DMS153 treated with DMSO at 0.1 percent for 48 hours (cell line): ENCODE measurements around the gene MAP7D1.
A peak's percentile ranks its signal among the peaks of the same experiment; 100 is the strongest.
"Not testable (repeated sequence)": the region's sequence is repeated elsewhere in the genome, so short reads cannot be mapped to it uniquely, and the experiment has no call there.

Experiments used
- DNase-seq: peaks from one replicate; lab custom pipeline; 2025; ENCODE audit not compliant: unreplicated experiment; lab: John Stamatoyannopoulos, UW

Gene MAP7D1

DNA sequence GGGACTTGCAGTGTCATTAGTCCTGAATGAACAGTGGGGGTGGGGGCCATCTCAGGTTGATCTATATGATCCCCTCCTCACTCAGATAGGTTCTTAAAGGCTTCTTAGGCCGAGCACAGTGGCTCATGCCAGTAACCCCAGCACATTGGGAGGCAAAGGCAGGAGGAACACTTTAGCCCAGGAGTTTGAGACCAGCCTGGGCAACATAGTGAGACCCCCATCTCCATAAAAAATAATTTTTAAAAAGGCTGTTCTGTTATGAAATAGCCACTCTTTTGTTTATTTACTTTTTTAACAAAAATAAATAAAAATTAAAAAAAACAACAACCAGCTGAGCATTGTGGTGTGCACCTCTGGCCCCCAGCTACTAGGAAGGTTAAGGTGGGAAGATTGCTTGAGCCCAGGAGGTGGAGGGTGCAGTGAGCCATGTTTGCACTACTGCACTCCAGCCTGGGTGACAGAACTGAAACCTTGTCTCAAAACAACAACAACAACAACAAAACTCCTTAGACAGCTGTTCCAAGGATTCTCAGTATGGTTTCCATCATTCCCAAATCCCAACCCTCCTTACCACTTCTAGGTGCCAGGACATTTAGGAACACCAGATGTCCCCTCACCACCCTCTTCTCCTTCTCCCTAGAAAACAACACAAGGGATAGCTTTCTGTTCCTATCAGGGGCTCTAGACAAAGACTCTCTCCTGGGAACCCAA lies 4.7 kb upstream of the MAP7D1 start:
- no peak for DNase-seq

DNA sequence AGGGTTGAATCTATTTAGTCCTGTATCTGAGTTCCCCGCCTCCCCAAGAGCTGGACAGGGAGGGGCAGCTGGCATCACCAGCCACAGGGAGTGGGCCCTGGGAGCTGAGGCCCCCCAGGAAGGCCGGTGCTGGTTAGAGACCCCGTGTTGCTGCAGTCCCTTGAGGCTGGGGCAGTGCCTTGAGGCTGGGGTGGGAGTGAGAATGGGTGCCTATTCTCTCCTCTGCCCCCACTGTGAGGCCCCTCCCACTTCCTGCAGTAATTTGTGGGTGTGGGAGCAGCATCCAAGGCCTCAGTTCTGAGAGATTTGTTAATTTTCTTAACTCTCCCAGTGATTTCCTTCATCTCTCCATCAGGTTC lies 4.1 kb upstream of the MAP7D1 start:
- DNase-seq = no peak

GRCh38 chr1:36153476-36153875 lies 2.5 kb upstream of the MAP7D1 start:
- no peak for DNase-seq

DNA sequence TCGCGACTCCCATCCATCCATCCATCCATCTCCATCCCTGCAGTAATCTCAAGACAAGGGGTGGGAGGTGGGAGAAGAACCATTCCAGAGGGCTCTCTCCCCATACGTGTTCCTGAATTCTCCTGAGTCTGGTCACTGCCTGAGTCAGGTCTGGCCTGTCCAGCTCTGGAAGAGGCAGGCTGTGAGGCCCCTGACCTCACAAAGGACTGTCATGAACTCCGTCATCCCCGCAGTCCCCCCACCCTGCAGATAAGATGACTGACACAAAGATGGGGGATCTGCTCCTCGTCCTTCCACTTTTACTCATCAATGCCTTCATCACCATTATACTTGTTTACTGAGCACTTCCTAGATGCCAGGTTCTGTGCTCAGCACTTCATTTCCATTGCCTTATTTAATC lies 1.6 kb upstream of the MAP7D1 start:
- DNase-seq = no peak

DNA sequence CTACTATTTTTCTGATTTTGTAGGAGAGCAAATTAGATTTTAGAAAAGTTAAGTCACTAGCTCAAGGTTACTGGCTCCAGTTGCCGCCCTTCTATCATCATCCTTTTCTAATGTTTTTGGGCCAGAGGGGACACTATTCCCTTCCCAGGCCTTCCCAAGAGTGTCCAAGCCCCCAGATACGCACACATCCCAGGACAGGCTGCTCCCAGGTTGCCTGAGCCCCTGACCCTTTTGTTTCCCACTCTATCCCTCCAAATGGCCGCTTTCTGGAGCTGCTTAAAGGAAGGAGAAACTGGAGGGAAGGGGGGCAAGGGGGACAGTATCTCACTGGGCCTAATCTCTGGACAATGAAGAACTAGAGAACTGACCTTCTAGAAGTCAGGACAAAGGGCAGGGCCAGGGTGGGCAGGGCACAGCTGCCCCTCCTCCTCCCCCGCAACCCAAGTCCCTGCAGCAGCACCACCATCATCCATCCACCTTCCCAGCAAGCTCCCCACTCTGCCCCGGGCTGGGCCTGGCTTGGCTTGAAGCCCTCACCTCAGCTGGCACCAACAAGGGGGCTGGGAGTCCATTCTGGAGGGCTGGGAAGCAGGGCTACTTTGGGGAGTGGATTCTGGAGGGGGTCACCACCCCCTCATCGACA lies 1.1 kb upstream of the MAP7D1 start:
- no peak for DNase-seq

GRCh38 chr1:36156329-36157114 lies 562 bp downstream of the MAP7D1 start:
- peak; percentile 79 for DNase-seq

DNA sequence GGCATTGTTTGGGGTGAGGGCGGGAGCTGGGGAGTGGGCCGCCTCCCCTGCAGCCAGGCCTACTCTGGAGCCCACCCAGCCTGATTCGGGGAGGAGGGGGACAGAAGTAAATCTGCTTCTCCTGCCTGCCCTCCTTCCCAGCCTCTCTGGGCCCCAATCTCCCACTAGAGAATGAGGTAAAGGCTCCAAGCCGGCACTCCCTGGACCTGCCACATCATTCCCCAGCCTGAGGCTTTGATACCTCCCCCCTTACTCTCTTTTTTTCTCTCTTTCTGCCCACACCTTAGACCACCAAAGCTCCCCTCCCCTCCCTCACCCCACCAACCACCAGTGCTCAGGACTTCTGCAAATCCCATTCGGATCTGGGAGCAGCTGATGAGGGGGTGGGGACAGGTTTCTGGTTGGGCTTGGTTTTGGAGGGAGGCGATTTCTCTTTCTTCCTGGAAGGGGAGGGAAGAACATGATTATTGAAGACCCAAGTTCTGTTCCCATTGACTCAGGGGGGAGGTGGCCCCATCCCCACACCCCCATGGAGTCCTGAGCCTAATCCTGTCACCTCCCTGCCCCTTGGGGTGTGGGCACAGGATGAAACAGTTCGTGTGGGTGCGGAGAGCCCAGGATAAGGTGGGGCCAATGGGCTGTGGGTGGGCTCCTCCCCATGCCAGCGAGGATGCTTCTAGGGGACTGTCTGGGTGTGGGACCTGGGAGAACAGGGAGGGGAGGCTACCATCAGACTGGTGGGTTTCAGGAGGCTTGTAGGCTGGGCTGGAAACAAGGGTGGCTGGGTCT lies 1.3 kb downstream of the MAP7D1 start:
- DNase-seq = no peak

- DNase-seq = no peak
Observed at GRCh38 chr1:36157973-36158826, 2.2 kb downstream of the MAP7D1 start.

DNA sequence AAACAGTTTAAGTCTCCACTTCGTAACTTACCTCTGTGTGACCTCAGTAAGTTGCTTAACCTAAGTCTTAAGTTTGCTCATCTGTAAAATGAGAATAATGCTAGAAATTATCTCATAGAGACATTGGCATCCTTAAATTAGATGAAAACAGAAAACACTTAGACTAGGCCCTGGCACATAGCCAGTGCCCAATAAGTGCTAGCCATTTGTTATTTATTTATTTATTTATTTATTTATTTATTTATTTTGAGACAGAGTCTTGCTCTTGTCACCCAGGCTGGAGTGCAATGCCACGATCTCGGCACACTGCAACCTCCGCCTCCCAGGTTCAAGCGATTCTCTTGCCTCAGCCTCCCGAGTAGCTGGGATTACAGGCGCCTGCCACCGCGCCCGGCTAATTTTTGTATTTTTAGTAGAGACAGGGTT lies 2.9 kb downstream of the MAP7D1 start:
- not testable (repeated sequence) for DNase-seq

DNA sequence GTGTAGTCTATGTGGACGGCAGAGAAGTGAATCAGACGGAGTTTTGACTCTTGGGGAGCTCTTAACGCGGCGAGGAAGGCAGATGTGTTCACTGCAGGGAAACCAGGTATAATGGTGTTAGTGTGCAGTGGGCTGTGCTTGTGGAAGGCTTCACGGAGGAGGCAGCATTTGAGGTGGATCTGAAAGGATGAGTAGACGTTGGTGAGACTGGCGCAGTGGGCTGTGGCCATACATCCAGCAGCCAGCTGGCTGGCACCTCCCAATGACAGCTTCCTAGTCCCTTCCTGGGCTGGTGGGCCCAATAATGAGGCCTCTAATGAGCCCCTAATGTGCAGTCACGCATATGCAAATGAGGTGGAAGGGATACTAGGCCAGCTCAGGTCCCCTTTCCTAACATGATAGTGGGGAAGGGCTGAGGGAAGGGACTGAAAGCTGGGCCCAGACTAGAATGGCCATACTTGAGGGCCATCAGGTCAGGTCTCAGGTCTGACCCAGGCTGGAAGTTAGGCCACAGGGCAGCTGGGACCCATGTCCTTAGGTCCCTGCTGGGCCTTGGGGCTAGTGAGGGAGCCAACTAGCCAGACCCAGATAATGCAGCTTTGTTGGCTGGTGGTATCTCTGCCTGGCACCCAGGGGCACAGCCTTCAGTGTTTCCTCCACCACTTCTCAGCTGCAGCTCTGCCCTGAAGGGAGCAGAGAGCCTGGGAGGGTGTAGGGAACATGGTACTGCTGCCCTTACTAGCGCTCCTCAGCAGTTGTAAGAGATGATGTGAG lies 3.8 kb downstream of the MAP7D1 start:
- DNase-seq = no peak

GRCh38 chr1:36160388-36160948 lies 4.5 kb downstream of the MAP7D1 start:
- peak; percentile 69 for DNase-seq

DNA sequence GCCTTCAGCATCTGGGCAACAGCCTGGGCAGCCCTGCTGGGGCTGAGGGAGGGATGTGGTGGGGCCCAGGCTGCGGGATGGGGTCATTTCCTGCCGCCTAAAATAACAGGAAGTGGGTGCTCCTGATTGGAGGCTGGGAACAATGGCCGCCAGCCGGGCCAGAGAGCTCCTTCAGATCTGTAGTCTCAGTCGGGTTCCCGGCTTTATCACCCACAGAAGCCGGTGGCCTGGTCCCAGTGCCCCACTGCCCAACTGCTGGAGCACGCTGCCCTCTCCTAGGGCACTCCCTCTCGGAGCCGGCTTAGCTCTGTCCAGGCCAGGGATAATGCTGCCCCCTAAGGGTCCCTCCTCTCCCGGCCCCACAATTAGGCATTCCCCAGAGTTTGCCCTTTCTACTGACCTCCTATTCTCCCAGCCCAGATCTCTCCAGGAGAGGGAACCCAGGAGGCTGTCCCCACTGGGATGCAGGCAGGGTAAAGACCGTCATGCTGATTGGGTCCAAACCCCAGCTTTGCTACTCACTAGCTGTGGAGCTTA lies 5.1 kb downstream of the MAP7D1 start:
- DNase-seq = peak; percentile 80

- no peak for DNase-seq
Observed at GRCh38 chr1:36161641-36162531, 5.9 kb downstream of the MAP7D1 start.

GRCh38 chr1:36162680-36163239 lies 6.8 kb downstream of the MAP7D1 start:
- no peak for DNase-seq

- DNase-seq = no peak
Observed at GRCh38 chr1:36163426-36163825, 7.5 kb downstream of the MAP7D1 start.

DNA sequence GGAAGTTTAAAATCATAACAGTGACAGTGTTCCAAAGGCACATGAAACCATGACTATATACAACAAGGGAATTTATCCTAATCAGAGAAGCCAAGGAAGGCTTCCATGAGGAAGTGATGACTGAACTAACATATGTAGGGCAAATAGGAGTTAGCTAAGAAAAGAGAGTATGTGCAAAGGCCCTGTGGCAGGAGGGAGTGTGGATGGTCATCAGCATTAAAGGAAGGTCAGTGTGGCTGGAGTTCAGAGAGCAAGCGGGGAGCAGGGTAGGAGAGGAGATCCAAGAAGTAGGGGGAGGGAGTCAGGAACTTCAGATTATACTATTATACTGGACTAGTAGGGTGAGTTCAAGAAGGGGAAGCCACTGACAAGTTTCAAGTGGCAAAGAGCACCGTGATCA lies 8.4 kb downstream of the MAP7D1 start:
- DNase-seq = no peak

DNA sequence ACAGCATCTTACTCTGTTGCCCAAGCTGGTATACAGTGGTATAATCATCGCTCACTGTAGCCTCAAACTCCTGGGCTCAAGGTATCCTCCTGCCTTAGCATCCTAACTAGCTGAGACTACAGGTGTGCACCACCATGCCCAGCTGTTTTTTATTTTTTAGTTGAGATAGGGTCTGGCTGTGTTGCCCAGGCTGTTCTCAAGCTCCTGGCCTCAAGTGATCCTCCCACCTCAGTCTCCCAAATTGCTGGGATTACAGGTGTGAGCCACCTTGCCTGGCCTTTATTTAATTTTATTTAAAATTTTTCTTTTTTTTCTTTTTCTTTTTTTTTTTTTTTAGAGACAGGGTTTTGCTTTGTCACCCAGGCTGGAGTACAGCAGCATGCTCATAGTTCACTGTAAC lies 9.2 kb downstream of the MAP7D1 start:
- no peak for DNase-seq

DNA sequence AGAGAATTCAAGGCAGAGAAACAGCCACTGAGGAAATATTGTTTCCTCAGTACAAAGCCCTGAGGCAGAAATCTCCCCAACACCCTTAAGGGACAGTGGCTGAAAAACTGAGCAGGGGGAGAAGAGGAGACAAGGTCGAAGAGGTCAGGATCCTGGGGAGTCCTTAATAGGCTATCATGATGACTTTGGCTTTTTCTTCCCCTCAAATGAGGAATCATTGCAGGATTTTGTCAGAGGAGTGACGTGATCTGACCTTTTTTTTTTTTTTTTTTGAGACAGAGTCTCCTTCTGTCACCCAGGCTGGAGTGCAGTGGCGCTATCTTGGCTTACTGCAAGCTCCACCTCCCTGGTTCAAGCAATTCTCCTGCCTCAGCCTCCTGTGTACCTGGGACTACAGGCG lies 10.2 kb downstream of the MAP7D1 start:
- no peak for DNase-seq
